Spinal cord (tissue), 10 donors: ENCODE measurements around the gene GPR132. TPM values are rescaled to one million over a fixed set of nuclear protein-coding genes. Genes with fewer than 3 reads are reported as not detected.

Experiments used
- DNase-seq, 6 donors: peaks; one replicate each; pipeline versions ENCODE4 v3.0.0 to v3.0.0-alpha.2; 2013 to 2015; ENCODE audit warnings: low spot score in 6 of 6, low read depth in 4 of 6
- H3K27ac ChIP-seq: one replicate; pipeline ENCODE4 v1.5.1; 2013; ENCODE audit warnings: low read depth, low read length, control low read depth
- H3K27me3 ChIP-seq: one replicate; pipeline ENCODE4 v1.6.1; 2013; ENCODE audit warnings: low read length; ENCODE audit not compliant: control insufficient read depth, insufficient read depth
- H3K36me3 ChIP-seq: one replicate; pipeline ENCODE4 v1.6.1; 2013; ENCODE audit warnings: low read length; ENCODE audit not compliant: control insufficient read depth, insufficient read depth
- H3K4me1 ChIP-seq: one replicate; pipeline ENCODE4 v1.6.1; 2013; ENCODE audit warnings: low read length; ENCODE audit not compliant: control insufficient read depth, insufficient read depth
- H3K4me3 ChIP-seq: one replicate; pipeline ENCODE4 v1.5.1; 2013; ENCODE audit warnings: low read depth, low read length, control low read depth
- H3K9me3 ChIP-seq: one replicate; pipeline ENCODE4 v1.6.1; 2013; ENCODE audit warnings: low read length; ENCODE audit not compliant: control insufficient read depth, insufficient read depth
- WGBS: methylation state at CpG from one replicate; pipeline ENCODE4 v1.1.5; 2013; ENCODE audit warnings: missing lambda C conversion rate; ENCODE audit not compliant: insufficient coverage; 5-methylcytosine and 5-hydroxymethylcytosine counted together
- polyA plus RNA-seq, 2 donors: library from polyadenylated mRNA; unstranded; fragments of 120-200 nt; gene quantifications; one replicate each; pipeline ENCODE4 v1.2.1, GENCODE V29; 2013; ENCODE audit not compliant: insufficient read length in 2 of 2
- total RNA-seq, 2 donors: library from RNA; depleted of rRNA in 1 of 2; stranded (reverse); fragments of 120-200 nt in 1 of 2; fragments of >200 nt in 1 of 2; gene quantifications; one replicate each; pipeline versions ENCODE4 v1.2.3 to v1.2.4, GENCODE V29; 2013 to 2014
- donor health status: healthy.

GPR132 gene
- total and polyA plus RNA-seq, 4 donors = 0.69 to 1.4 (median 1.1) TPM

- 81% methylated on average over 16 of the region's 16 CpGs for WGBS
Observed at GRCh38 chr14:105076296-105076804, 11.1 kb upstream of the GPR132 start.

DNA sequence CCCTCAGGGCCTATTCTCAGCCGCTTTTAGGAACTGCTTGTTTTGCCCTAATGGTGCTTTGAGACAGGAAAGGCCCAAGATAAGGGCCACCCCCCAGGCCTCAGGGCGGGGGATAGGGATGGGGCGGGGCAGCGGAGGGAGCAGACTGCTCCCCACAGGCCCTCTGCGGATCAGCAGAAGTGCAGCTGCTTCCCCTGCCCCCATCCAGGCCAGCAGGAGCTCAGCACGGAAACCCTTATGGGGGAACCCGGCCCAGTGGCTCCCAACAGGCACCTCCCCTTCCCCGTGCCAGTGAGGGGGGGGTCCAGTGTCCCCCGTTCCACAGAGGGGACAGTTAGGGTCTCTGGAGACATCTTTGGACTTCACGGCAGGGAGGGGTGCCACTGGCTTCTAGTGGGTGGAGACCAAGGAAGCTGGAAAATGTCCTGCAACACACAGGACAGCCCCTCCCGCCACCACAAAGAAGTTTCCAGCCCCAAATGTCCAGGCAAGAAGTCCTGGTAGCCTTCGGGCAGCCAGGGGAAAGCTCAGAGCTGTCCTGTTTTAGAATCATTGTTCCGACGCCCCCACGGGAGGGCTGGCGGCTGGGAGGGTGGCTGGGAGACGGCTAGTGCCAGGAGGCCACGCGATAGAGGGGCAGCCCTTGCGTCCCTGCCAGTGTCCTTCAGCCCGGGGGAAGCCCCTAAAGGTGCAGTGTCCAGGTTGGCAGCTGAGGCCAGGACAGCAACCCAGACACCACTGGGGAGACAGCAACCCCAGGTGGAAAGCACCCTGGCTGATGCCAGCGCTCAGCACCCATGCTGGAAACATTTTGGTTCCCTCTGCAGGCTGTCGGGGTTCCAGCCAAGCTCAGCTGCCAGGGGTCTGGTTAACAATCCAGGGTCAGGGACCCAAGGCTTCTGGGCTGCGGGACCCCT, 10.4 kb upstream of the GPR132 start:
- Histone ChIP-seq H3K27me3 (peaks cover 2% of the 10 kb centered on the region), H3K27ac (no peak overlapping the region), H3K9me3 (no peaks in the 10 kb centered on the region), H3K4me3 (no peak overlapping the region), H3K4me1 (peaks cover 17% of the 10 kb centered on the region), H3K36me3 (no peaks in the 10 kb centered on the region)
- WGBS = 42% methylated on average over 20 of the region's 24 CpGs
- DNase-seq = no peak

More at GRCh38 chr14:105076296-105076804, 11.1 kb upstream of the GPR132 start:
- Histone ChIP-seq H3K9me3 (no peaks in the 10 kb centered on the region), H3K4me3 (no peak overlapping the region), H3K27me3 (peaks cover 2% of the 10 kb centered on the region), H3K27ac (no peak overlapping the region), H3K4me1 (peaks cover 17% of the 10 kb centered on the region), H3K36me3 (no peaks in the 10 kb centered on the region)
- DNase-seq = no peak

DNA sequence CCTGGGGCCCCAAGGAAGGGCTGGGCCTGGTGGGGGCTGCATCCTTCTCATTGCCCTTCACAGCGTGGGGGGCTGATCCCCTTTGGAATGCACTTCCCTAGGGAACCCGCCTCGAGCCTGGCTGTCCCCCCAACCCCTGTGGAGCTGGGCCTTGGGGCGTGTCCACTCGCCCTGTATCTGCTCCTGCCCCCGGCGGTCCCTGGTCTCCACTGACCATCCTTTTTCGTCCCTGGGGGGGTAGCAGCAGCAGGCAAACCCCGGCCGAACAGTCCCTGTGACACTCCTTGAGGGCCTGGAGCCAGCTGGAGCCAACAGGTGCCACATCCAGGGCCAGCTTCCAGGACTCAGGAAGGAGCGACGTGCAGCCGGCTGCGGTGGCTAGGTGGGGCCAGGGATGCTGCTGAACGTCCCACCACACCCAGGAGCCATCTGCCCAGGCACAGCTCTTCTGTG, 9.4 kb upstream of the GPR132 start:
- DNase-seq = no peak
- Histone ChIP-seq H3K4me1 (peaks cover 17% of the 10 kb centered on the region), H3K27ac (no peak overlapping the region), H3K27me3 (peaks cover 2% of the 10 kb centered on the region), H3K9me3 (no peaks in the 10 kb centered on the region), H3K4me3 (no peak overlapping the region), H3K36me3 (no peaks in the 10 kb centered on the region)
- WGBS = 40% methylated on average over 15 of the region's 15 CpGs

DNA sequence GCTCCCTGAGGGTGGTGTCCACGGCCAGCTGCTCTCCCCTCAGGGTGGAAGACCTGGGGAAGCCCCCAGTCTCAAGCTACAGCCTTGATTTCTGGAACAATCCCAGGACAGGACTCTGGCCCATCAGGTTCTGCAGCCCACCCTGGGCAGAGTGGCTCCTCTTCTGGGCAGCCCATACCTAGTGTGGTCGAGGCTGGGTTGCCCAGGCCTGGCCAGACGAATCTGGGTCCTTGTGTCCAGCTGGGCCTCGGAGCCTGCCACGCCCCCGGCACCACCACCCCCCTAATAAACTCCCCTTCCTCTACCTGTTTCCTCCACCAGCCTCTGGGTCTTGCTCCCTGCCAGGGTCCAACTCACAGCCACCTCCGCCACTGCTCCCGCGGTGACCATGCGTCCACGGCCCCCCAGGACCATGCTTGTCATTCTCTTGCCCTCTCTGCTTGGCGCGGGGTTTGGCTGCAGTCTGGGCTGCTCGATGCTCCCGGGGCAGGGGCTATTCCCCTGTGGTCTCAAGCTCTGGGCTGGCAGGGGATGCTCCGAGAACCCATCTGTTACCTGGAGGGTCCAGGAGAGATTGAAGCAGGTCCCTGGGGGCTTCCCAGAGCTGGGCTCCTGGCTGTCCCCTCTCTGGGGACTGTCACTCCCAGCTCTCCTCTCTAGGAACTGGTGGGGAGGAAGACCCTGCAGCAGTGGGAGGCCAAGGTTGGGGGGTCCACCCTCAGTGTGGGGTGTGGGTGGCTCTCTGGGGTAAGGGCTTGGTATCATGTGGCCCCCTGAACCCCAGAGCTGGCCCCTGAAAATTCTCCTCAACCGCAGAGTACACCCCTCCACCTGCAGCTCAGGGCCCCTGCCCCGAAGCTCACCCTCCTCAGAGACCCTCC, 8.7 kb upstream of the GPR132 start:
- H3K36me3 ChIP-seq = no peaks in the 10 kb centered on the region
- 75% methylated on average over 18 of the region's 18 CpGs for WGBS
- H3K9me3 ChIP-seq = no peaks in the 10 kb centered on the region
- H3K27ac ChIP-seq = no peak overlapping the region
- H3K4me3 ChIP-seq = no peak overlapping the region
- H3K27me3 ChIP-seq = peaks cover 2% of the 10 kb centered on the region
- H3K4me1 ChIP-seq = peaks cover 17% of the 10 kb centered on the region
- no peak for DNase-seq

DNA sequence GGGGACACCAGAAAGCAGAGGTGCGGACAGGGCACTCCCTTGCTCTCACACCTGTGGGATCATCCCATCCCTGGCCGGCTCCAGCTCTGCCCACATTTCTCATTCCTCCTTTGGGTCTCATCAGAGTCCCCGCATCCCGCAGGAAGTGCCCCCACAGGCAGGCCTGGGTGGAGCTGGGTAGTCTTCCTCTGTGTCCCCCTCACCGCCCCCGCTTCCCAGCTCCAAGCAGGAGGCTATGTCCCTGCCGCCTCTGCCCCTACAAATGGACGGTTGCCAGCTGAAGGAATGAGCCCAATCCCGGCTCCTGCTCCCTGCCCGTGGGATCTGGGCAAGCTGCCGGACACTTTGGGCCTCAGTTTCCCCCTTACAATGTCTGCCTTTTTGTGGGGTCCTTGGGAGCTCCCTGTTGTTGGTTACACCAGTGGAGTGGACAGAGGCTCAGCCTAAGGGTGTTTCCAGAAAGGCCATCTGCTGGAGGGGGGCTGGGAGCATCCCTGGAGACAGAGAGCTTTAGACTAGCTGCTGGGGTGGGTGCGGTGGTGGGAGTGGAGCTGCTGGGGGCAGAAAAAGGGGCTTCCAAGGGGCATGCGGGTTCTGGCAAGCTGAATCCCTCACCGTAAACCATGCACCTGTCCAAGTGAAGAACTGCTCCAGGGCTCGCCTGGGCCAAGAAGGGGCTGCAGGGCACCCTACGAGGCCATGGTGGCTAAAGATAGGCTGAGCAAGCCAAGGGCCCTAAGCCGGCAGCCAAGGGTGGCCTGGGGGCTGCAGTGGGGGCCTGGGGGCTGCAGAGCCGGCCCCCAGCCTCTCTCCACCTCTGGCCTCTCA, 7.9 kb upstream of the GPR132 start:
- peaks cover 17% of the 10 kb centered on the region for H3K4me1 ChIP-seq
- no peak for DNase-seq
- H3K27me3 ChIP-seq = peaks cover 2% of the 10 kb centered on the region
- 85% methylated on average over 17 of the region's 18 CpGs for WGBS
- H3K4me3 ChIP-seq = no peak overlapping the region
- H3K27ac ChIP-seq = no peak overlapping the region
- H3K9me3 ChIP-seq = no peaks in the 10 kb centered on the region
- no peaks in the 10 kb centered on the region for H3K36me3 ChIP-seq

DNA sequence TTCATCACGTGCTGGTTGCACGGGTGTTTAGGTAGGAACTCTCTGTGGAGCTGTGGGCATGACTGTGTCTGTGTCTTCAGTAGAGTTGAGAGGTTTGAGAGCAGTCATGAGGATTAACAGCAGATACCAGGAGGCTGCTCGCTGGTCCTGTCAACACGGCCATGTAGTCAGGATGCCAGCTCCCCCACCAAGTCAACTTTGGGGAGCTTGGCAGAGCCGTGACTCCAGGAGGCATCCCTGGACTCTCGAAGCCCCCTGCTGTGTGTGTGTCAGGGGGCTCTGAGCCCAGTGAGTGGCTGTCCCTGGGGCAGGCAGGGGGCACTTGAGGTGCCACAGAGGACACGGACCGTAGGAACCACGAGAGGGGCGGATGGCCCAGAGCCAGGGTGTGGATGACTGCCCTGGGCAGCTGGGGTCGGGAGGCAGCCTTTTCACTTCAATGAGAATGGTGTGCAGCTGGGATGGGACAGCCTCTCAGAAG, 7.2 kb upstream of the GPR132 start:
- Histone ChIP-seq H3K27me3 (peaks cover 2% of the 10 kb centered on the region), H3K4me3 (no peak overlapping the region), H3K9me3 (no peaks in the 10 kb centered on the region), H3K27ac (no peak overlapping the region), H3K4me1 (peaks cover 17% of the 10 kb centered on the region), H3K36me3 (no peaks in the 10 kb centered on the region)
- no peak for DNase-seq
- 81% methylated on average over 11 of the region's 11 CpGs for WGBS

- WGBS = 97% methylated on average over 19 of the region's 25 CpGs
- DNase-seq = no peak
- H3K27me3 ChIP-seq = peaks cover 2% of the 10 kb centered on the region
Observed at GRCh38 chr14:105071942-105072341, 6.7 kb upstream of the GPR132 start.

DNA sequence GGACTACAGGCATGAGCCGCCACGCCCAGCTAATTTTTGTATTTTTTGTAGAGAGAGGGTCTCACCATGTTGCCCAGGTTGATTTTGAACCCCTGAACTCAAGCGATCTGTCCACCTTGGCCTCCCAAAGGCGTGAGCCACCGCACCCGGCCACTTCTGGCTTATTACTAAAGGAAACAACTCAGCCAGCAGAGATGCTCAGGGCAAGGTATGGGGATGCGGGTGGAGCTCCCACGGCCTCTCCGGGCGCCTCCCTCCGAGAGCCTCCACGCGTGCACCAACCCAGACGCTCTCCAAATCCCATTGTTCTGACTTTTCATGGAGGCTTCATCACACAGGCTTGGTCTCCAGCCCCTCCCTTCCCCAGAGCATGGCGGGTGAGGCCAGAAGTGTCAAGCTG, 6.1 kb upstream of the GPR132 start:
- H3K4me3 ChIP-seq = no peak overlapping the region
- H3K9me3 ChIP-seq = no peaks in the 10 kb centered on the region
- no peak for DNase-seq
- H3K27ac ChIP-seq = no peak overlapping the region
- H3K4me1 ChIP-seq = peaks cover 22% of the 10 kb centered on the region
- H3K27me3 ChIP-seq = peaks cover 2% of the 10 kb centered on the region
- WGBS = 89% methylated on average over 12 of the region's 15 CpGs
- H3K36me3 ChIP-seq = no peaks in the 10 kb centered on the region

More at GRCh38 chr14:105071942-105072341, 6.7 kb upstream of the GPR132 start:
- no peaks in the 10 kb centered on the region for H3K9me3 ChIP-seq
- peaks cover 17% of the 10 kb centered on the region for H3K4me1 ChIP-seq
- no peak overlapping the region for H3K4me3 ChIP-seq
- H3K27ac ChIP-seq = no peak overlapping the region
- H3K36me3 ChIP-seq = no peaks in the 10 kb centered on the region

- peaks cover 2% of the 10 kb centered on the region for H3K27me3 ChIP-seq
- no peaks in the 10 kb centered on the region for H3K36me3 ChIP-seq
- peaks cover 18% of the 10 kb centered on the region for H3K4me1 ChIP-seq
- no peaks in the 10 kb centered on the region for H3K9me3 ChIP-seq
- no peak for DNase-seq
- WGBS = 80% methylated on average over 1 of the region's 7 CpGs
- no peak overlapping the region for H3K4me3 ChIP-seq
- H3K27ac ChIP-seq = no peak overlapping the region
Observed at GRCh38 chr14:105070760-105071137, 5.5 kb upstream of the GPR132 start.
